ENCODE results near the gene CPLX3. TPM values are rescaled to one million over a fixed set of nuclear protein-coding genes. Genes with fewer than 3 reads are reported as not detected.

Gene CPLX3
- total and polyA plus RNA-seq, 2 of the 8 experiments (the other 6 are each of a cell fraction or from before 2014, with no cell fraction given), result 0.17 TPM; not detected in 1

- CTCF ChIA-PET (ENCODE audit: partially characterized antibody), result interaction anchor here (0.6 to 53.7 kb wide), 8 partner anchors 8 to 941 kb away, joined by 3 to 1439 read pairs (median 6); partner anchors contain the start of genes CLK3 and CSK
Measured at GRCh38 chr15:74795966-74796625, 30.3 kb upstream of the CPLX3 start.

More at GRCh38 chr15:74795966-74796625, 30.3 kb upstream of the CPLX3 start:
- Histone ChIP-seq H4K8ac (ENCODE audit: extremely low read depth, insufficient read depth, low read length) (no peak overlapping the region), H3K79me2 (ENCODE audit: control insufficient read depth in 1 of 2, insufficient read depth in 2 of 2, low read length in 2 of 2) (peaks cover 0 to 2% of the 10 kb centered on the region in 2 experiments; a peak in 1 of 4 replicates), H3K4me2 (ENCODE audit: insufficient read depth in 1 of 2, low read depth in 2 of 2, low read length in 2 of 2) (no peak overlapping the region), H3K4me1 (replicated peaks in 1 of 4; ENCODE audit: control insufficient read depth in 3 of 4, insufficient read depth in 4 of 4, low read length in 3 of 4) (peaks cover 0 to 12% (median 5%) of the 10 kb centered on the region in 4 experiments; a peak in 6 of 7 replicates), H2BK120ac (replicated peaks; ENCODE audit: low read depth, low read length) (no peak overlapping the region), H3K9me3 (ENCODE audit: insufficient read depth in 2 of 2, low read depth in 1 of 2, low read length in 1 of 2) (no peaks in the 10 kb centered on the region), H2BK20ac (ENCODE audit: low read length) (no peak overlapping the region), H3K14ac (ENCODE audit: insufficient read length) (no peak overlapping the region), H3K79me1 (ENCODE audit: low read depth, low read length) (peaks cover 13% of the 10 kb centered on the region; the same call in 1 of the 2 replicates), H4K91ac (replicated peaks; ENCODE audit: insufficient read length, low read length) (no peak overlapping the region), H3K18ac (ENCODE audit: extremely low read depth, low read length) (no peak overlapping the region), H3K23me2 (ENCODE audit: low read depth, low read length) (no peaks in the 10 kb centered on the region), H3K27me3 (replicated peaks in 1 of 4; ENCODE audit: control insufficient read depth in 3 of 4, extremely low read depth in 1 of 4, insufficient read depth in 3 of 4, low read length in 3 of 4) (no peaks in the 10 kb centered on the region), H2BK12ac (ENCODE audit: low read depth, low read length) (no peak overlapping the region), H3K56ac (replicated peaks; ENCODE audit: insufficient read length, low read depth, low read length) (no peak overlapping the region), H2BK5ac (ENCODE audit: low read depth, low read length) (no peak overlapping the region), H3K36me3 (ENCODE audit: control insufficient read depth in 2 of 4, insufficient read depth in 4 of 4, low read length in 3 of 4) (no peaks in the 10 kb centered on the region), H3K4ac (replicated peaks; ENCODE audit: insufficient read length, low read depth, low read length) (no peak overlapping the region), H3K23ac (ENCODE audit: insufficient read length) (no peak overlapping the region), H2BK15ac (ENCODE audit: low read length) (no peak overlapping the region), H2AFZ (ENCODE audit: low read length) (no peak overlapping the region), H2AK5ac (ENCODE audit: low read depth, low read length) (no peak overlapping the region), H3K4me3 (ENCODE audit: extremely low read depth in 1 of 4, insufficient read depth in 2 of 4, low read depth in 3 of 4, low read length in 4 of 4) (no peak overlapping the region), H3K9ac (replicated peaks in 1 of 4; ENCODE audit: extremely low read depth in 1 of 4, low read depth in 3 of 4, low read length in 3 of 4) (no peak overlapping the region), H3K27ac (ENCODE audit: low read depth, low read length) (no peak overlapping the region), H4K5ac (ENCODE audit: insufficient read length, low read depth, low read length) (no peak overlapping the region), H4K20me1 (replicated peaks in 1 of 2; ENCODE audit: control insufficient read depth in 1 of 2, insufficient read depth in 2 of 2, low read length in 2 of 2) (peaks cover 18 to 38% of the 10 kb centered on the region in 2 experiments)
- no peak for DNase-seq (ENCODE audit: low read depth in 1 of 2, low spot score in 2 of 2)
- FAIRE-seq, result no peak
- no peak for TF ChIP-seq GABPA (IDR thresholded peaks at IDR 0.05; ENCODE audit: borderline replicate concordance, insufficient read depth, low read length)
- no peak for TF ChIP-seq POLR2AphosphoS5 (IDR thresholded peaks at IDR 0.05; ENCODE audit: low read depth, low read length)
- no peak for TF ChIP-seq EP300 (IDR thresholded peaks at IDR 0.05; ENCODE audit: borderline replicate concordance in 1 of 2, low read depth in 2 of 2, low read length in 2 of 2)
- no peak for TF ChIP-seq SIX5 (IDR thresholded peaks at IDR 0.05; ENCODE audit: low read depth, low read length)
- no peak for TF ChIP-seq E2F6 (IDR thresholded peaks at IDR 0.05)
- no peak for TF ChIP-seq JUND (IDR thresholded peaks at IDR 0.05; ENCODE audit: low read length)
- no peak for TF ChIP-seq CBX8 (IDR thresholded peaks at IDR 0.05; ENCODE audit: borderline replicate concordance, low read depth, low read length)
- TF ChIP-seq CHD1 (IDR thresholded peaks at IDR 0.05; ENCODE audit: low read depth, low read length), result no peak
- no peak for TF ChIP-seq SRF (IDR thresholded peaks at IDR 0.05; ENCODE audit: low read depth, low read length)
- no peak for TF ChIP-seq RXRA (IDR thresholded peaks at IDR 0.05; ENCODE audit: insufficient read depth, low read depth, low read length)
- no peak for TF ChIP-seq BRCA1 (IDR thresholded peaks at IDR 0.05; ENCODE audit: low read depth, low read length)
- no peak for TF ChIP-seq SAP30 (IDR thresholded peaks at IDR 0.05; ENCODE audit: insufficient read depth, insufficient replicate concordance, low read length)
- 90% methylated on average over 14 of the region's 14 CpGs; no CpG with 5 or more reads in 1 of the 2 experiments for WGBS, 2 experiments (ENCODE audit: extremely low coverage in 1 of 2, insufficient coverage in 1 of 2, insufficient read length in 1 of 2, insufficient replicate concordance in 2 of 2, low coverage in 1 of 2, low lambda C conversion rate in 2 of 2, missing lambda C conversion rate in 1 of 2)
- POLR2A ChIA-PET (ENCODE audit: partially characterized antibody), result interaction anchor here (0.6 to 1.0 kb wide), 2 partner anchors 11 to 12 kb away, joined by 4 to 6 read pairs; no protein-coding TSS in a partner anchor

Measured in H1 (cell line).